GM19324 (cell line): ENCODE results near the gene GRID1.

Experiments used
- ATAC-seq: cut with Tn5 transposase; IDR thresholded peaks from one replicate; pipeline ENCODE4 v1.9.1; 2021; ENCODE audit warnings: mild to moderate bottlenecking, moderate library complexity; ENCODE audit not compliant: unreplicated experiment, low FRiP score

GRID1 gene

DNA sequence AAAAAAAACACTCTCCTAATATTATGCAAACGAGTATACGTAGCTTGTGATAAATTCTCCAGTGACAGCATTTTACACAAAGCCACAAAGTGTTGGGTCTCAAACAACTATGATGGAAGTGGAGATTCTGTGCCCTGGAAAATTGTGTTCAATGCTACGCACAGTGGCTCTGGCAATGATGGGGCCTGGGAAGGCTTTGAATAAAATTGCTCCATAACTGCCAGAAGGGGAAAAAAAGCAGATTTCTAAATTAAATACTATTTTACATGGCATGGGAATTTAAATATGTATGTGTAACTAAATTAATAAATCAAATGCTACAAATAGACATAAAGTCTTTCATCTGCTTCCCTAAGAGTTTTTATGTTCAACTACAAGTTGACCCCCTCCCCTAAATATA, 306.7 kb downstream of the GRID1 start:
- ATAC-seq: no peak

DNA sequence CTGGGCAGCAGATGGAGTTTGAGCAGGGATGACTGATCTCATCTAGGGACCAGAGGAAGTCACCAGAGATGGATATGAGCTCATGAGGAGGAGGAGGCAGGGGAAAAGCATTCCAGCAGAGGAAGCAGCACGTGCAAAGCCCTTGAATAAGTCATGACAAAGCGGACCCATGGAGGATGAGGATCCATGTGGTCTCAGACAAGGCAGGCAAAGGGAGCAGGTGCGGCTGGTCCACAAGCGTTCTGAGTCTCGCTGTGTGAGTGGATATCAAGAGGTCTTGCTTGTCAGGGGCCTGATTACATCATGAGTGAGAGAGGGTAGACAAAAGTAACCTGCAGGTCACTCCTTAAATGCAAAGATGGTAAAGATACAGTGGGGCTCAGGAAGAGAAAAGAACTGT, 307.6 kb downstream of the GRID1 start:
- ATAC-seq: no peak

DNA sequence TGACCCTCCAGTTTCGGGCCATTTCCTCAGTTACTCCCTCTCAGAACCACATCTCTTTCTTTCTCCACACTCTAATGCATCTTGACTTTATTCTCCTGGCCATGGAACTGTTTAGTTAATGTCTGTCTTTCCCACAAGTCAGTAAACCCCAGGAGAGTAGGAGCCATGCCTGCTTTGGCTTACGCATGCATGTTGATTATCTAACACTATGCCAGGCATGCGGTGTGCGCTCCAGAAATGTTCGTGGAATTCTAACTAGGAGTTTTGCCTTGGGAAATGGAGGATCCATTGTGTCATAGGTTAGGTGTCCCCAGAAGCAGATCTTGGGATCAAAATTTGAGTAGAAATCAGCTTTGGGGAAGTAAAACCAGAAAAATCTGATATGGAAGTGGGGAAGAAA, 308.9 kb downstream of the GRID1 start:
- no peak for ATAC-seq

DNA sequence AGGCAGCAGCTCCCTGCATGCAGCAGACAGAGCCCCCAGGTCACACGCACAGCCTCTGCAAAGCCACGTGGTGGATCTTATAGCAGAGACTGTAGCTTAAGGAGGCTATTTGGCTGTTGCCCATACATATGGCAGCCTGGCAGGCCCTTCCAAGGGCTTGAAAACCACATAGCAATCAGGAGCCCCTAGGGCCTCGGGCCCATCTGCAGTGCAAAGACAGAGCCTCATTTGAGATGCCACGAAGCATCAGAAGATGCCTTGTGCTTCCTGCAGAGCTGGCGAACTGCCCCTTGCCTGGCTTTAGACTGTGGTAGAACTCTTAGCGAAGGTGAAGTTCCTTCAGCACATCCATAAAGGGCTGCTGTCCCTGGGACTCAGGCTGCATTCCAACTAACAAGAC, 309.9 kb downstream of the GRID1 start:
- no peak for ATAC-seq

DNA sequence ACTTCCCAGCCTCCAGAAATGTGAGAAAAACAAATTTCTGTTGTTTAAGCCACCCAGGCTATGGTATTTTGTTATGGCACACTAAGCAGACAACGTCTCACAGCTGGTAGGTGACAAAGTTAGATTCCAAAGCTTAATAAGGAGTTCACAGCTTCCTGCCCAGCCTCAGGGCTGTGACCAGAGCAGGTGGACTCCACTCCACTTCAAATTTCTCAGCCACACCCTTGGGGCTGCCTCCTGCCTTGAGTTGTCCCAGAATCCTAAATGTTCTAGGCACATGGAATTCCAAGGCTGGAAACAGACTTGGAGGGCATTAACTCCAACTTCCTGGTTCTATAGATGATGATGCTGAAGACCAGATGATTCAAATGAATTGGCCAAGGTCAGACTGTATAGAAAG, 310.7 kb downstream of the GRID1 start:
- no peak for ATAC-seq

DNA sequence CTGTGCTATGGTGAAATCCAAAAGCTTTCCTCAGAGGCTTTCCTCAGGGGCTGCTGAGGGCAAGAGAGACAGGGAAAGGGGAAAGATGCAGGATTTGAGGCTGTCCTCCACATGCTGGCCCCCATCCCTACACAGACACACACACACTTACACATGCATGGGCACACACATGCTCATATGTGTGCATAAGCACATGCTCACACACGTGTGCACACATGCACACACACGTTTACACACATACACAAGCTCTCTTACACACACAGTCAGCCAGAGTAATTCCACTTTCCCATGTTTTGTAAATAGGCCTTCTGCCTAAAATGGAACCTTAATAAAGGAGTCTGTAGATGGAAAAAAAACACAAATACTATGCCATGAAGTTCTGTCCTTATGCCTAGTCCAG, 312.9 kb downstream of the GRID1 start:
- ATAC-seq: no peak

DNA sequence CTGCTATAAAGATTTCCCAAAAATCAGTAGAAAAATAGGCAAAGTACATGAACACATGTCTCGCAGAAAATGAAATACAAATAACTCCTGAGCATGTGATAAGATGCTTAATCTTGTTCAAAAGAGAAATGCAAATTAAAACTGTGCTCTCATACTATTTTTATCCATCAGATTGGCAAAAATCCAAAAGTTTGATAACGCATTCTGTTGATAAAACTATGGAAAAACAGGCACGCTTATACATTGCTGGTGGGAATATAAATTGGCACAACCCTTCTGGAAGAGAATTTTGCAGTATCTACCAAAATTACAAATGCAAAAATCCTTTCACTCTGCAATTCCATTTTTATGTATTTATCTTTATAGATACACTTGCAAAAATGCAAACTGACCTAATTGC, 315.0 kb downstream of the GRID1 start:
- no peak for ATAC-seq

DNA sequence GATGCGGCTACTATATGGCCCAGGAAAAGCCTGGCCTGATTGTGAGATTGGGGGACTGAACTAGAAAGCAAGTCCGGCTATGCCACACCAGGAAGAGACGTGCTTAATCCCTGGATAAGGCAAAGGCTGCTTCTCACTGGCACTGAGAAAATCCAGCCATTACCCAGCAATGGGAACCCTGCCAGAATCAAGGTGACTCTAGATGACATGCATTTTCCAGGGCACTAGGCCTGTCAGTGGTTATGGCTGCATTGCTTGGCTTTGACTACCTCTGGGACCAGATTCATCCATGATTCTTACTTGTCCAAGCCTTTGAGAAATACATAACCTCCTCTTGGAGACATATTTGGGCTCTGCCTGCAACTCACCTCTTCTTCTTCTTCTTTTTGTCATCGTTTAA, 317.2 kb downstream of the GRID1 start:
- no peak for ATAC-seq

DNA sequence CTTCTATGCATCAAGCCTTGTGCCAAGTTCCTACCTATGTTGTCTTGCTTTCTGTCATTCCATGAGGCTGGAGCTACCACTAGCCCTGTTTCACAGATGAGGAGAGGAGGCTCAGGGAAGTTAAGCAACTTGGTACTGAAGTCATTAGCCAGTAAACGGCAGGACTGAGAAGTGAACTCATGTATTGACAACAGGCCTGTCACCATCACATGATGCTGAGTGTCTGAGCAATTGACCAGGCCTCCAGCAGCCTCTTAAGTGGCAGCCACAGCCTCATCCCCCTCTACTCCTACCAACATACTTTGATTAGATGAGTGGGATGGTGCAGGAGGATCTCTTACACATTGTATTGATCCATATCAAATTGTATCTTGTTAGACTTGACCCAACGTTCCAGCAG, 317.6 kb downstream of the GRID1 start:
- no peak for ATAC-seq

DNA sequence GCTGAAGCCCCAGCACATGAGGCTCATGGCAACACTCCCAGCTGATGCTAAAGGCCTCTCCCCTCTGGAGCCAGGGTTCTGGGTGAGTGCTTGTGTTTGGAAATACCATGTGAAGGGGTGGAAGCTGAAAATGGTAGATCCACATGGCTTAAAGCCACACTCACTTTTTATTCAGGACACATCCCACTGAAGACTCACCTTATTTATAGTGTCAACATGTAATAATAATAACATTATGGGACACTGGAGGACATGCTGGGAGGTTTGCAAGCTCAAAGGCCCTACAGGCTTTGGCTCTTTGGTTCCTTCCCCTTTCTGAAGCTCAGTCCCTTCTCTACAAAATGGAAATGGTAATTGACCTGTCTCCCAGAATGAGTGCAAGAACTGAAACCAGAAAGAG, 318.0 kb downstream of the GRID1 start:
- ATAC-seq: no peak

DNA sequence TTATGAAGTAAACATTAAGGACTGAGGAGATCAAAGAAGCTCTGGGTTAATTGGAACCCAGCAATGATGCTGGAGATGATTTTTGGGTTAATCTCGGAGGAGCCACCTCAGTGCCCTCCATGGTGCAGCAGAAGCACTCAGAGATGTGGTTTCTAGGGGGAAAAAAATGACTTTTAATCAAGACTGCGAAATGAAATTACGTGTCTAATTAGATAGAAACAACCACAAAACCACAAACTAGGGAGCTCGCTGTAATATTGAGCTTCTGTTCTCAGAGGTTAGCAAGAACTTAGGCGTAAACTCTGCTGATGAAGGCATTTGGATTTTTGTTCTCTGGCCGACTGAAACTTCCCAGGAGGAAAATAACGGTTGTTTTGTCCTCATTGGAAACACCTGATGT, 319.0 kb downstream of the GRID1 start:
- ATAC-seq: no peak

DNA sequence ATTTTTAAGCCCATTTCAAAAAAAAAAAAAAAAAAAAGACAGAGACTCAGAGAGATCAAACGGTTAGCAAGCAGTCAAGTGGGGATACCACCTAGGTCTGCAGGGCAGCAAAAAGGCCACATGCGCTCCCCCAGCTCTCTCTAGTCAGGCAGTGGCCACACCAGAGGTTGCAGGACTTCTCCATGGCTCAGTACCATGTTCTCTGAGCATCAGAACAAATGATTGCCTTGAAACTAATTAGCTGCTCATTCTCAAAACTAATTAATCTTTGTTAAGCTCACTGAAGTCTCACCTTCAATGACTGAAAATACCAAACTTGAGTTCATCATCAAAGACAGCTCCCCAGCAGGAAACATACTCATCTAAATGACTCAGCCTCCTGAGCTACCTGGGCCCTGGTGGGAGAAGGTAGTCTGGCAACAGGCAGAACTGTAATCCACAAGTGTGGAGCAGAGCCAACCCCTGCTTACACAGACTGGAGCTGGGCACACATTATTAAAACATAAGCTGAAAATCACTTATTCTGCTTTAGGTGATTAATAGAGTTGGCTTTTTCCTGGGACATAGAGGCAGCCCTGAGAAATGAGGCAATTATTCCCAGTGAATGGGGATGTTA, 319.6 kb downstream of the GRID1 start:
- no peak for ATAC-seq

DNA sequence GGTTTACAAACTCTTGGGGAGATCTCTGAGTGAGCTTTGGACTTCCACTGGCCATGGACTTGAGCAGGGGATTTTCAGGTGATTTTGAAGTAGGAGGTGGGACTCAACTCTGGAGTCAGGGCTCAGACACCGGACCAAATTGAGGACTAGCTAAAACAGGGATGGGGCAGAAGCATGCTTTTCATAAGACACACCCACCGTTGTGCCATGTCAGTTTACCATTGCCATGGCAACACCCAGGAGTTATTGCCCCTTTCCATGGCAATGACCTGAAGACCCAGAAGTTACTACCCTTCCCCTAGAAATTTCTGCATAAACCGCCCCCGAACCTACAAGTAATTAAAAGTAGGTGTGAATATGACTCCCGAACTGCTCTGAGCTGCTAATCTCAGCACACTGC, 320.7 kb downstream of the GRID1 start:
- no peak for ATAC-seq

DNA sequence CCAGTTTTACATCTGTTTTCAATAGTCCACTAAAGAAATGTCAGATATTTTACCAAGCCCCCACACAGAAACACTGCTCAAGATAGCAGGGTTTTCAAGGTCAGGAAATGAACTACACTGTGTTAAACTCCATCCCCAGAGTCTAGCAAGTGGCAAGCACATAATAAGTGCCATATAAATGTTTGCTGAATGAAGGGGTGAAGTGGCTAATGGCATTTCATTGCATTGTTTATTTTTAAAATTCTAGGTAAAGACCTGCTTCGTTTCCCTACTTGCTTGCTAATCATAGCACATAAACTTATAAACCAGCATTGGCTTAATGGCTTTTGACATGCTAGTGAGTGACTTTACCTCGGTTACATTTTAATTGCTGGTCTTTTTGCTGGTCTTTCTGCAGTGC, 322.6 kb downstream of the GRID1 start:
- no peak for ATAC-seq

DNA sequence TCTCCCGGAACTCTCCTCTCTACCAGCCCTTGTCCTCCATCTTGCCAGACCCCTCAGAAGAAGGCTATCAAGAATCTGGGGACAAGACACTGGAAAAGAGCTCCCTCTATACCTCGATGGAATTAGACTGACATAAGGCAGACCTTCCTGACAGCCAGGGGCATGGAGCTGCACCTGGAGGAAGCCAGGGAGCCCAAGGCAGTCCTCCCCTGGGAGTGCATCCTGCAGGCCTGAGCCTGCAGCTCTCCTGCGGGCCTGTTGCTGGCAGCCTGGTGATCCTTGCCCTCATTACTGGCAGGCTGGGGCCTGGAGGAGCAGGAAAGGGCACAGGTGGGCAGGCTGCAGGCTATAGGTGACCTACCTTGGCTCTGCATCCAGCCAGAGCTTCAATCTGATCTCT, 323.4 kb downstream of the GRID1 start:
- ATAC-seq: no peak

DNA sequence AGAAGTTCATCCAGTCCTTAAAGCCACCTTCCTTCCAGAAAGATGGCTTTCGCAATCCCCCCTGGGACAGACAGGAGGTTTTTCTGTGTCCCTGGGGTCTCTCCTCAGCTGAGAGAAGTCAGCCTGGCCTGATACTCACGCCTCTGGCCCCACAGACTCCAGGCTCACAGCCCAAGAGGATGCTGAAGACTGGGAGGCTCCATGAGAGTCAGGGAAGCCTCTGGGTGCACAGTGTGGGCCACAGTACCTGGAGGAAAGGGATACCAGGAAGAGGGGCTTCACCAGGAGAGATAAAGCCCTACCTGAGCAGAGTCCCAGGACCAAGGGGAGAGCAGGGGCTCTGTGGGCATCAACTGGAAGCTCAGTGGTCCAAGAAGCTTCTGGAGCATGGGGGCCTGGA, 324.4 kb downstream of the GRID1 start:
- ATAC-seq: no peak

DNA sequence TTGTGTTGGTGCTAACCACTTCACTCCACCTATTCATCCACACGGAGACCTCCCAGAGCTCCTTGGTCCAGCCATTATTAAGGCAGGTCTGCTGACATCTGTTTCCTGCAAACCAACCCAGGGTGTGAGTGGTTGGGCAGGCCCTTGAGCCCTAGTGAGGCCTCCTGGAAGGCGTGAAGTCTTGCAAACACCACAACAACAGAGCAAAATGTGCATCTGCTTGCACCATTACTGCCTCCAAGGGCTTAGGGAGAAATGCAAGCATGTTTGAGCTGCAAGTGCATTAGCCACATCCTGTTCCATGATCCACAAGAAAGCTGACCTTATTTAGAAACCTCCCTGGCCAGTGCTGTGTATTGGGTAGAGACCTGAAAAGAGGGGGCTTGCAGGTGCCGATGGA, 325.5 kb downstream of the GRID1 start:
- ATAC-seq: no peak

DNA sequence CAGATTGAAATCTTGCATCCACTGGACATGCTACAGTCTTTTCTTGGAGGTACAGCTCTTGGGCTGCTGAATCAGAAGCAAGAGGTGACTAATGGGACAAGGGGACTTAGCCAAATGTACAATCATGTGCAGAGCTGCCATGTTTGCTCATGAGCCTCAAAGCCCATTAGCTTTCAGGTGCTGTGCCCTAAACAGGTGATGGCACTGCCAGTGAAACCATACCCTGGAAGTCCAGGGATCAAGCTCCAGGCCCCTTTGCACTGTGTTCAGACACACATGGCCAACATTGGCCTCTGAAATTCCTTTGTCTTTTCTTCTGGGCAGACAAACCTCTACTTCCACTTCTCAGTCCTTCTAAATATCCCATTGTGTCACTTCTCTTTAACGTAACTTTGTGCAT, 328.2 kb downstream of the GRID1 start:
- ATAC-seq: no peak

DNA sequence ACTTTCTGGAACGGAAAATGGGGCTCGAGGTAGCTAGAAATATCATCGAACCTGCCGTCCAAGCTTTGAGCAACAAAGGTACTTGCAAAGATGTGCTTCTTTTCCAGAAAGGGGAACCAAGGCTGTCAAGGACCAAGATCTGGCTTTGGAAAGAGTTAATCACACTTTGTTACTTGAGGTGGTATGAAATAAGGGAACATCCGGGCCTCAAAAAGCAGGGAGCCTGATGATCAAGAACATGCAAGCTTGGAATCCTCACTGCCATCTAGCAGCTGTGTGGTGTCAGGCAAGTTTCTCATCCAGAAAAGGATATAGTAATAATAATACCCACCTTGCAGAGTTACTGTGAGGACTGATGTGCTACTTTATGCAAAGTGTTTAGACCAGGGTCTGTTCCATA, 329.5 kb downstream of the GRID1 start:
- ATAC-seq: no peak

DNA sequence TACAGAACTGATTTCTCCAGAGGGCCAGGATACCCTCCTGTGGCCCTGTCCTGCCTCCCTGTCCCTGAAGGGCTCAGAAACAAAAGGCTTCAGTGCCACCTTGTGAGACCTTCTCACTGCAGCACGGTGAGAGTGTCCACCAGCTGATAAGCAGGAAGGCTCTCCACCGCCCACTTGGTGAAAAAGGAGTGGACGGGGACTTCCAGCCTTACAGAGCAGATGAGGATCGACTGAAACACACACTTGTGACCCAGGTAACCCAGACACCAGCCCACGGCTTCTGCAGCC, 330.1 kb downstream of the GRID1 start:
- ATAC-seq: no peak

DNA sequence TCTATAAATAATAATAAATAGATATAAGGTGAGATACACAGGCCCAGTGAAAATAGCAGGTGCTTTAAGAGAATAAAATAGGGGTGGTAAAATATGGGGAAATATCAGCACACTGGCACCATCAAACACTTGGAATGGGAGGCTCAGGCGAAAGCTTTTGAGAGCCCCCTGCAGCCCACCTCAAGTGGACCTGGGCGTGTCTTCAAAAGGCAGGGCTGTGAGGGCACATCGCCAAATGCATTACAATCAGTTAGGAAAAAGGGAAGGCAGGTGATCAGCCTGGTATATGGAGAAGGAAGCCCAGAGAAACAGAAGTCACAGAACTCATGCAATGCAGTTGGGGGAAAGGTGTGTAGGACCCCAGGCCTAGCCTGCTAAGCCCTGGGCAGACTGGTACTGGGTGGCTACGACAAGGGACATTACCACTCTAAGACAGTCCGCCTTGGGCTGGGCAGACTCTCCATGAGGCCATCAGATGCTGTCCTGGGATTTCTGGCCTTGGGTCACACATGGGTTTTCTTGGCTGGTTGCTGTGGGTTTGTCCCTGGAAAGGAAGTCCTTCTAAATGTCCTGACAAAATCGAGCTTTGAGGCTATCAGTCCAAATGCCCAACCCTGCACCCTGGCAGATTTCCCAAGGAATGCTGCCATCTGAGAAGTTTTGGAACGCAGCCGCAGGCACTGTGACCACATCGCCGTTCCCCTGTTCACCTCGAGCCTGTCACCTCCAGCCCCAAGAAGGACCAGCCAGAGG, 330.6 kb downstream of the GRID1 start:
- no peak for ATAC-seq

DNA sequence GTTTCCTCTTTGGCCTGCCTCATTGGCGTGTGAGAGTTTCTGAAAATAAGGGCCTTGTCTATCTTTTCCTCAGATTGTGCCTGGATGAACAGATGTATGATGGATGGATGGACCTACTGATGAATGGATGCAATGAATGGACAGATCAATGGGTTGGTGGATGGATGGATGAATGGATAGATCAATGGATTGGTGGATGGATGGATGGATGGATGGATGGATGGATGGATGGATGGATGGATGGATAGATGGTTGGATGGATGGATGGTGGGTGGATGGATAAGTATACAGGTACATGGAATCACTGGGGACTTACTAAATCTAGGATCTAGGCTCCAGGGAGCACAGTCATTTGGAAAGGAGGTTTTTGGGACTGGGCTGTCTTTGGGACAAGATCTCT, 331.9 kb downstream of the GRID1 start:
- no peak for ATAC-seq

DNA sequence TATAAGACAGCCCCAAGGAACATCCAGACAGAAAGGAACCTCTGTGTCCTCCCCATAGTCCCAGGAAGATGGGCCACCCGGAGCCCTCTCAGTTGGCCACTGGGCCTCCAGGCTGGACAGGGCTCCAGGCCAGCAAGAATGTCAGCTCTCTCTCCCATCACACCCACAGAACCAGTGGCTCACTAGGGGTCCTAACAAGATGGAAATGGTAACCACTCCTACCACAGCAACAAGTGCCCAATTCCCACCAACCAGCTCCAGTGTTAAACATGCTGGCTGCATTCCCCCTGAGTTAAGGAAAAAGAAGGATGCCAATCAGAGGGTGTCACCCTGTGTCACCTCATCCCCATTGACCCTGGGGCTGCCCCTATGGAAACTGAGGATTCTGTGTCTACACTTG, 333.0 kb downstream of the GRID1 start:
- no peak for ATAC-seq
